Measurements from ENCODE around the gene MAPK11. TPM values are rescaled to one million over a fixed set of nuclear protein-coding genes. Genes with fewer than 3 reads are reported as not detected.

Gene MAPK11
- total and polyA plus RNA-seq, 9 of the 15 experiments (the other 6 are each of a cell fraction or from before 2014, with no cell fraction given): 0.06 to 14.6 (median 5.3) TPM

DNA sequence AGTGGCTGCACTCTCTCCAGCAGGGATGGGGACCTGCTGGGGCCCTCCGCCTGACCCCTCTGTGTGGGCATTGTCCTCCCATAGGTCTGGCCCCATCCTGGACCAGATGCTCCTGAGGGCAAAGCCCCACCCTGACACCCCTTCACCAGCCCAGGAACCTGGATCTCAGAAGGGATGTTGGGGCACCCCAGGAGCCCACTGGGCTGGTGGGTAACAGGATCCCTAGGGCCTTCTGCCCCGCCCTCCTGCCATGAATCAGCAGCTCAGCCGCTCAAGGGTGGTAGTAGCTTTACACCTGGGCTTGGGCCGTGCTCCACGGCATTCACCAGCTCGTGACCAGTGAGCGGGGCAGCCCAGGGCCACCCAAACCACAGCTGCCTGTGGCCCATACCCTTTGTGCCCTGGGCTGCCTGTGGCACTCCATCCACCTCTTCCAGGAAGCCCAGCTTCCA is 7.7 kb downstream of the MAPK11 start (continued):
- TF ChIP-seq, protein P1, sequence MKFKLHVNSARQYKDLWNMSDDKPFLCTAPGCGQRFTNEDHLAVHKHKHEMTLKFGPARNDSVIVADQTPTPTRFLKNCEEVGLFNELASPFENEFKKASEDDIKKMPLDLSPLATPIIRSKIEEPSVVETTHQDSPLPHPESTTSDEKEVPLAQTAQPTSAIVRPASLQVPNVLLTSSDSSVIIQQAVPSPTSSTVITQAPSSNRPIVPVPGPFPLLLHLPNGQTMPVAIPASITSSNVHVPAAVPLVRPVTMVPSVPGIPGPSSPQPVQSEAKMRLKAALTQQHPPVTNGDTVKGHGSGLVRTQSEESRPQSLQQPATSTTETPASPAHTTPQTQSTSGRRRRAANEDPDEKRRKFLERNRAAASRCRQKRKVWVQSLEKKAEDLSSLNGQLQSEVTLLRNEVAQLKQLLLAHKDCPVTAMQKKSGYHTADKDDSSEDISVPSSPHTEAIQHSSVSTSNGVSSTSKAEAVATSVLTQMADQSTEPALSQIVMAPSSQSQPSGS (CRISPR knock-in tag; IDR thresholded peaks at IDR 0.05): no peak
- TF ChIP-seq POLR2A (conservative IDR thresholded peaks at IDR 0.05) (peak; percentile 51), ILK (tag; IDR thresholded peaks at IDR 0.05; ENCODE audit: borderline replicate concordance, low read depth) (no peak), ZC3H8 (IDR thresholded peaks at IDR 0.05) (no peak), ZFX (CRISPR knock-in tag; IDR thresholded peaks at IDR 0.05) (peak; percentile 59), ZNF134 (CRISPR knock-in tag; conservative IDR thresholded peaks at IDR 0.05) (no peak), ZNF584 (CRISPR knock-in tag; IDR thresholded peaks at IDR 0.05; ENCODE audit: low read depth) (no peak), GATAD2A (IDR thresholded peaks at IDR 0.05) (no peak), PTBP1 (IDR thresholded peaks at IDR 0.05; ENCODE audit: low read depth, low read length) (no peak), PHTF2 (CRISPR knock-in tag; IDR thresholded peaks at IDR 0.05) (no peak), ARID1B (IDR thresholded peaks at IDR 0.05) (0 out of 2 replicates have a peak, but pooled peaks have one; percentile 15), ZNF146 (CRISPR knock-in tag; IDR thresholded peaks at IDR 0.05; ENCODE audit: unreplicated experiment) (no peak)
- TF ChIP-seq, protein P2, sequence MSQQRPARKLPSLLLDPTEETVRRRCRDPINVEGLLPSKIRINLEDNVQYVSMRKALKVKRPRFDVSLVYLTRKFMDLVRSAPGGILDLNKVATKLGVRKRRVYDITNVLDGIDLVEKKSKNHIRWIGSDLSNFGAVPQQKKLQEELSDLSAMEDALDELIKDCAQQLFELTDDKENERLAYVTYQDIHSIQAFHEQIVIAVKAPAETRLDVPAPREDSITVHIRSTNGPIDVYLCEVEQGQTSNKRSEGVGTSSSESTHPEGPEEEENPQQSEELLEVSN (IDR thresholded peaks at IDR 0.05; ENCODE audit: borderline replicate concordance in 1 of 2, extremely low read depth in 1 of 2, insufficient read depth in 1 of 2, insufficient read length in 1 of 2, low read depth in 1 of 2, low read length in 1 of 2, poor library complexity in 1 of 2, severe bottlenecking in 1 of 2): no peak
- TF ChIP-seq, protein P3, sequence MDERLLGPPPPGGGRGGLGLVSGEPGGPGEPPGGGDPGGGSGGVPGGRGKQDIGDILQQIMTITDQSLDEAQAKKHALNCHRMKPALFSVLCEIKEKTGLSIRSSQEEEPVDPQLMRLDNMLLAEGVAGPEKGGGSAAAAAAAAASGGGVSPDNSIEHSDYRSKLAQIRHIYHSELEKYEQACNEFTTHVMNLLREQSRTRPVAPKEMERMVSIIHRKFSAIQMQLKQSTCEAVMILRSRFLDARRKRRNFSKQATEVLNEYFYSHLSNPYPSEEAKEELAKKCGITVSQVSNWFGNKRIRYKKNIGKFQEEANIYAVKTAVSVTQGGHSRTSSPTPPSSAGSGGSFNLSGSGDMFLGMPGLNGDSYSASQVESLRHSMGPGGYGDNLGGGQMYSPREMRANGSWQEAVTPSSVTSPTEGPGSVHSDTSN (CRISPR knock-in tag; IDR thresholded peaks at IDR 0.05; ENCODE audit: low read depth): no peak
- TF ChIP-seq, protein P3 (tag; conservative IDR thresholded peaks at IDR 0.05; ENCODE audit: low read depth): no peak
- TF ChIP-seq, protein P4, sequence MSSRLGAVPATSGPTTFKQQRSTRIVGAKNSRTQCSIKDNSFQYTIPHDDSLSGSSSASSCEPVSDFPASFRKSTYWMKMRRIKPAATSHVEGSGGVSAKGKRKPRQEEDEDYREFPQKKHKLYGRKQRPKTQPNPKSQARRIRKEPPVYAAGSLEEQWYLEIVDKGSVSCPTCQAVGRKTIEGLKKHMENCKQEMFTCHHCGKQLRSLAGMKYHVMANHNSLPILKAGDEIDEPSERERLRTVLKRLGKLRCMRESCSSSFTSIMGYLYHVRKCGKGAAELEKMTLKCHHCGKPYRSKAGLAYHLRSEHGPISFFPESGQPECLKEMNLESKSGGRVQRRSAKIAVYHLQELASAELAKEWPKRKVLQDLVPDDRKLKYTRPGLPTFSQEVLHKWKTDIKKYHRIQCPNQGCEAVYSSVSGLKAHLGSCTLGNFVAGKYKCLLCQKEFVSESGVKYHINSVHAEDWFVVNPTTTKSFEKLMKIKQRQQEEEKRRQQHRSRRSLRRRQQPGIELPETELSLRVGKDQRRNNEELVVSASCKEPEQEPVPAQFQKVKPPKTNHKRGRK (tag; IDR thresholded peaks at IDR 0.05): no peak
- TF ChIP-seq, protein P5, sequence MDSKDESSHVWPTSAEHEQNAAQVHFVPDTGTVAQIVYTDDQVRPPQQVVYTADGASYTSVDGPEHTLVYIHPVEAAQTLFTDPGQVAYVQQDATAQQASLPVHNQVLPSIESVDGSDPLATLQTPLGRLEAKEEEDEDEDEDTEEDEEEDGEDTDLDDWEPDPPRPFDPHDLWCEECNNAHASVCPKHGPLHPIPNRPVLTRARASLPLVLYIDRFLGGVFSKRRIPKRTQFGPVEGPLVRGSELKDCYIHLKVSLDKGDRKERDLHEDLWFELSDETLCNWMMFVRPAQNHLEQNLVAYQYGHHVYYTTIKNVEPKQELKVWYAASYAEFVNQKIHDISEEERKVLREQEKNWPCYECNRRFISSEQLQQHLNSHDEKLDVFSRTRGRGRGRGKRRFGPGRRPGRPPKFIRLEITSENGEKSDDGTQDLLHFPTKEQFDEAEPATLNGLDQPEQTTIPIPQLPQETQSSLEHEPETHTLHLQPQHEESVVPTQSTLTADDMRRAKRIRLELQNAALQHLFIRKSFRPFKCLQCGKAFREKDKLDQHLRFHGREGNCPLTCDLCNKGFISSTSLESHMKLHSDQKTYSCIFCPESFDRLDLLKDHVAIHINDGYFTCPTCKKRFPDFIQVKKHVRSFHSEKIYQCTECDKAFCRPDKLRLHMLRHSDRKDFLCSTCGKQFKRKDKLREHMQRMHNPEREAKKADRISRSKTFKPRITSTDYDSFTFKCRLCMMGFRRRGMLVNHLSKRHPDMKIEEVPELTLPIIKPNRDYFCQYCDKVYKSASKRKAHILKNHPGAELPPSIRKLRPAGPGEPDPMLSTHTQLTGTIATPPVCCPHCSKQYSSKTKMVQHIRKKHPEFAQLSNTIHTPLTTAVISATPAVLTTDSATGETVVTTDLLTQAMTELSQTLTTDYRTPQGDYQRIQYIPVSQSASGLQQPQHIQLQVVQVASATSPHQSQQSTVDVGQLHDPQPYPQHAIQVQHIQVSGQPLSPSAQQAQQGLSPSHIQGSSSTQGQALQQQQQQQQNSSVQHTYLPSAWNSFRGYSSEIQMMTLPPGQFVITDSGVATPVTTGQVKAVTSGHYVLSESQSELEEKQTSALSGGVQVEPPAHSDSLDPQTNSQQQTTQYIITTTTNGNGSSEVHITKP (IDR thresholded peaks at IDR 0.05; ENCODE audit: partially characterized antibody): no peak

Measured in K562 (cell line).